Astrocyte (in vitro differentiated cells and primary cell): ENCODE measurements around the gene PTGIS. TPM values are rescaled to one million over a fixed set of nuclear protein-coding genes. Genes with fewer than 3 reads are reported as not detected.

Source experiments
- DNase-seq: peaks from one replicate; pipeline ENCODE4 v3.0.0-alpha.2; 2010; ENCODE audit warnings: low read depth
- FAIRE-seq: peaks from 2 replicates; lab custom pipeline; 2011; peaks lifted over from hg19 to GRCh38; lab: Jason Lieb, UNC
- H2AFZ ChIP-seq: 2 replicates; pipeline ENCODE4 v1.6.0; 2012; ENCODE audit warnings: low read depth, low read length, inconsistent platforms
- H3K27ac ChIP-seq: 2 replicates; pipeline ENCODE4 v1.5.1; 2011; ENCODE audit warnings: low read depth, low read length, inconsistent platforms
- H3K27me3 ChIP-seq: 2 replicates; pipeline ENCODE4 v1.6.0; 2011; ENCODE audit warnings: low read length, inconsistent platforms; ENCODE audit not compliant: insufficient read depth
- H3K36me3 ChIP-seq: 2 replicates; pipeline ENCODE4 v1.5.1; 2011; ENCODE audit warnings: low read length, inconsistent platforms; ENCODE audit not compliant: insufficient read depth
- H3K4me1 ChIP-seq: 2 replicates; pipeline ENCODE4 v1.5.1; 2011; ENCODE audit warnings: low read length, inconsistent platforms; ENCODE audit not compliant: insufficient read depth
- H3K4me2 ChIP-seq: 2 replicates; pipeline ENCODE4 v1.6.0; 2012; ENCODE audit warnings: low read length, inconsistent platforms
- H3K4me3 ChIP-seq: 2 replicates; pipeline ENCODE4 v1.5.1; 2011; ENCODE audit warnings: low read depth, mild to moderate bottlenecking, low read length, inconsistent platforms; ENCODE audit not compliant: insufficient read depth
- H3K79me2 ChIP-seq: 2 replicates; pipeline ENCODE4 v1.6.0; 2012; ENCODE audit warnings: mild to moderate bottlenecking, low read length, inconsistent platforms; ENCODE audit not compliant: insufficient read depth
- H3K9ac ChIP-seq: 2 replicates; pipeline ENCODE4 v1.6.0; 2012; ENCODE audit warnings: mild to moderate bottlenecking, low read length, inconsistent platforms
- H3K9me3 ChIP-seq: 2 replicates; pipeline ENCODE4 v1.5.1; 2012; ENCODE audit warnings: low read depth, mild to moderate bottlenecking, low read length, inconsistent platforms; ENCODE audit not compliant: insufficient read depth
- H4K20me1 ChIP-seq: 2 replicates; pipeline ENCODE4 v1.6.0; 2012; ENCODE audit warnings: low read length, inconsistent platforms; ENCODE audit not compliant: insufficient read depth
- H3K27ac Mint-ChIP-seq: one replicate; pipeline ENCODE4 v1.8.0; 2021; ENCODE audit warnings: mild to moderate bottlenecking, mixed read lengths; ENCODE audit not compliant: unreplicated experiment
- H3K27me3 Mint-ChIP-seq: one replicate; pipeline ENCODE4 v1.8.0; 2021; ENCODE audit warnings: low read depth, mixed read lengths; ENCODE audit not compliant: unreplicated experiment
- H3K36me3 Mint-ChIP-seq: one replicate; pipeline ENCODE4 v1.8.0; 2021; ENCODE audit warnings: low read depth, mixed read lengths; ENCODE audit not compliant: unreplicated experiment
- H3K4me1 Mint-ChIP-seq: one replicate; pipeline ENCODE4 v1.8.0; 2021; ENCODE audit warnings: low read depth, mixed read lengths; ENCODE audit not compliant: unreplicated experiment
- H3K4me3 Mint-ChIP-seq: one replicate; pipeline ENCODE4 v1.8.0; 2021; ENCODE audit warnings: mild to moderate bottlenecking, moderate library complexity, mixed read lengths; ENCODE audit not compliant: unreplicated experiment
- H3K9me3 Mint-ChIP-seq: one replicate; pipeline ENCODE4 v1.8.0; 2021; ENCODE audit warnings: mild to moderate bottlenecking, mixed read lengths; ENCODE audit not compliant: unreplicated experiment
- EZH2 ChIP-seq: IDR thresholded peaks from 2 replicates; pipeline ENCODE4 v1.6.1; 2012; ENCODE audit warnings: mild to moderate bottlenecking, low read length, inconsistent platforms; ENCODE audit not compliant: insufficient read depth
- total RNA-seq: library from RNA; stranded (reverse); gene quantifications from 2 replicates; pipeline ENCODE4 v1.2.1, GENCODE V29; 2021
- TF ChIP-seq, protein P1 (sequence below): IDR thresholded peaks from 2 replicates; pipeline ENCODE4 v1.5.1; 2011; ENCODE audit warnings: low read depth, mild to moderate bottlenecking, inconsistent platforms, low read length, moderate library complexity; ENCODE audit not compliant: insufficient read depth

Gene PTGIS
- total RNA-seq, 1 donor from 2014 or later, result 1.9 TPM

DNA sequence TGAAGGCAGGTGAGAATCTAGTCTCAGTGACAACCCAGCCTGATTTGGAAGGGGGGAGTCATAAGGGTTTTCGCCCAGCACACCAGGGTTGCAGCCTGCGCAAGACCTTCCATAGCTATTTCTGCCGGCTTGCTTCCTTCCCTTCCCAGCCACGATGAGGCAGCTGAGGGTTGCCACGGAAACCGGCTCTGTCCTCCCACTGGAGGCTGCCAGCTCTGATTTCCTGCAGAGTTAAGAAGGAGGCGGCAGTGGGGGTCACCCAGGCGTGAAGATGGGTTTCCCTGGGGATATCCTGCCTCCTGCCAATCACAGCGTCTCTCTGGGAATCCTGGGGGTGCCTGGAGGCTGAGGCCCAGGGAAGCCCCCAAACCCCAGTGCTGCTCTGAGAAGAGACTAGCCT, 62.4 kb downstream of the PTGIS start:
- Histone ChIP-seq H3K9ac (no peak overlapping the region), H3K27me3 (peaks cover 24% of the 10 kb centered on the region), H3K36me3 (no peaks in the 10 kb centered on the region), H3K4me1 (peaks cover 10% of the 10 kb centered on the region), H3K27ac (no peak overlapping the region), H3K79me2 (no peaks in the 10 kb centered on the region), H2AFZ (no peak overlapping the region), H3K9me3 (no peaks in the 10 kb centered on the region), H3K4me3 (no peak overlapping the region), H4K20me1 (peaks cover 8% of the 10 kb centered on the region), H3K4me2 (peak overlapping the region; percentile 25)
- H3K27ac Mint-ChIP-seq, result no peak overlapping the region
- no peaks in the 10 kb centered on the region for H3K36me3 Mint-ChIP-seq
- peaks cover 9% of the 10 kb centered on the region for H3K27me3 Mint-ChIP-seq
- peaks cover 8% of the 10 kb centered on the region for H3K4me1 Mint-ChIP-seq
- no peaks in the 10 kb centered on the region for H3K9me3 Mint-ChIP-seq
- DNase-seq (peak; percentile 67), FAIRE-seq (no peak)
- TF ChIP-seq, protein P1, sequence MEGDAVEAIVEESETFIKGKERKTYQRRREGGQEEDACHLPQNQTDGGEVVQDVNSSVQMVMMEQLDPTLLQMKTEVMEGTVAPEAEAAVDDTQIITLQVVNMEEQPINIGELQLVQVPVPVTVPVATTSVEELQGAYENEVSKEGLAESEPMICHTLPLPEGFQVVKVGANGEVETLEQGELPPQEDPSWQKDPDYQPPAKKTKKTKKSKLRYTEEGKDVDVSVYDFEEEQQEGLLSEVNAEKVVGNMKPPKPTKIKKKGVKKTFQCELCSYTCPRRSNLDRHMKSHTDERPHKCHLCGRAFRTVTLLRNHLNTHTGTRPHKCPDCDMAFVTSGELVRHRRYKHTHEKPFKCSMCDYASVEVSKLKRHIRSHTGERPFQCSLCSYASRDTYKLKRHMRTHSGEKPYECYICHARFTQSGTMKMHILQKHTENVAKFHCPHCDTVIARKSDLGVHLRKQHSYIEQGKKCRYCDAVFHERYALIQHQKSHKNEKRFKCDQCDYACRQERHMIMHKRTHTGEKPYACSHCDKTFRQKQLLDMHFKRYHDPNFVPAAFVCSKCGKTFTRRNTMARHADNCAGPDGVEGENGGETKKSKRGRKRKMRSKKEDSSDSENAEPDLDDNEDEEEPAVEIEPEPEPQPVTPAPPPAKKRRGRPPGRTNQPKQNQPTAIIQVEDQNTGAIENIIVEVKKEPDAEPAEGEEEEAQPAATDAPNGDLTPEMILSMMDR, result no peak
- no peak for TF ChIP-seq EZH2
- no peak overlapping the region for H3K4me3 Mint-ChIP-seq

GRCh38 chr20:49503176-49503575, 64.8 kb downstream of the PTGIS start:
- peaks cover 4% of the 10 kb centered on the region for H3K4me1 Mint-ChIP-seq
- DNase-seq (no peak), FAIRE-seq (no peak)
- Histone ChIP-seq H3K9me3 (no peaks in the 10 kb centered on the region), H3K4me2 (no peak overlapping the region), H3K9ac (no peak overlapping the region), H3K36me3 (no peaks in the 10 kb centered on the region), H3K27me3 (peaks cover 29% of the 10 kb centered on the region), H3K4me3 (no peak overlapping the region), H4K20me1 (peaks cover 5% of the 10 kb centered on the region), H3K79me2 (no peaks in the 10 kb centered on the region), H3K4me1 (peaks cover 4% of the 10 kb centered on the region), H2AFZ (no peak overlapping the region), H3K27ac (no peak overlapping the region)
- no peak overlapping the region for H3K27ac Mint-ChIP-seq
- no peaks in the 10 kb centered on the region for H3K36me3 Mint-ChIP-seq
- peaks cover 10% of the 10 kb centered on the region for H3K27me3 Mint-ChIP-seq
- TF ChIP-seq, protein P1, result no peak
- no peak for TF ChIP-seq EZH2
- H3K9me3 Mint-ChIP-seq, result peaks cover 1% of the 10 kb centered on the region
- no peak overlapping the region for H3K4me3 Mint-ChIP-seq

- Mint-ChIP-seq H3K4me3 (no peak overlapping the region), H3K27me3 (peaks cover 12% of the 10 kb centered on the region), H3K9me3 (peaks cover 5% of the 10 kb centered on the region), H3K4me1 (peaks cover 4% of the 10 kb centered on the region), H3K27ac (no peak overlapping the region), H3K36me3 (no peaks in the 10 kb centered on the region)
- Histone ChIP-seq H3K27me3 (peaks cover 30% of the 10 kb centered on the region), H3K9me3 (no peaks in the 10 kb centered on the region), H2AFZ (no peak overlapping the region), H3K27ac (no peak overlapping the region), H3K4me1 (peaks cover 4% of the 10 kb centered on the region), H3K4me2 (no peak overlapping the region), H3K36me3 (no peaks in the 10 kb centered on the region), H4K20me1 (no peaks in the 10 kb centered on the region), H3K9ac (no peak overlapping the region), H3K4me3 (no peak overlapping the region), H3K79me2 (no peaks in the 10 kb centered on the region)
- FAIRE-seq, result no peak
- DNase-seq, result peak; percentile 31
- TF ChIP-seq, protein P1, result no peak
- TF ChIP-seq EZH2, result no peak
These were observed 66.0 kb downstream of the PTGIS start for GRCh38 chr20:49501917-49502316.
